ENCODE data around the gene PPP2R2C. TPM values are rescaled to one million over a fixed set of nuclear protein-coding genes. Genes with fewer than 3 reads are reported as not detected.

Gene PPP2R2C
- total RNA-seq, 1 experiment from 2014 or later = not detected

GRCh38 chr4:6427439-6428090 lies 44.8 kb downstream of the PPP2R2C start:
- no peaks in the 10 kb centered on the region for H3K4me1 ChIP-seq (ENCODE audit: insufficient read depth, low read length, poor library complexity, severe bottlenecking)
- no peaks in the 10 kb centered on the region for H3K36me3 ChIP-seq (ENCODE audit: insufficient read depth, low read length, poor library complexity, severe bottlenecking)
- POLR2A ChIA-PET (ENCODE audit: low non-redundant PET) = no interaction called here
- H3K27ac ChIP-seq (ENCODE audit: low read depth, low read length, poor library complexity, severe bottlenecking) = no peak overlapping the region
- BruUV-seq (replicated peaks) = no TSS peak
- peaks cover 12% of the 10 kb centered on the region for H3K27me3 ChIP-seq (replicated peaks; ENCODE audit: insufficient read depth, low read depth, low read length, poor library complexity)
- CTCF ChIA-PET = no interaction called here
- TF ChIP-seq EZH2 (IDR thresholded peaks at IDR 0.05; ENCODE audit: borderline replicate concordance, low read depth, low read length, poor library complexity, severe bottlenecking) (no peak), CTCF (conservative IDR thresholded peaks at IDR 0.05; ENCODE audit: low read depth, low read length) (no peak)
- DNase-seq (ENCODE audit: low spot score) = no peak
- H3K4me3 ChIP-seq (ENCODE audit: low read depth, low read length, poor library complexity, severe bottlenecking) = no peak overlapping the region
- no peaks in the 10 kb centered on the region for H3K9me3 ChIP-seq (ENCODE audit: low read depth, low read length, poor library complexity, severe bottlenecking)
- intact Hi-C loops (cut with micrococcal nuclease; ENCODE audit: unreplicated experiment) = no loop called here

GRCh38 chr4:6426571-6427438 lies 45.6 kb downstream of the PPP2R2C start:
- no peaks in the 10 kb centered on the region for H3K9me3 ChIP-seq (ENCODE audit: low read depth, low read length, poor library complexity, severe bottlenecking)
- intact Hi-C loops (cut with micrococcal nuclease; ENCODE audit: unreplicated experiment) = no loop called here
- H3K27me3 ChIP-seq (replicated peaks; ENCODE audit: insufficient read depth, low read depth, low read length, poor library complexity) = peaks cover 12% of the 10 kb centered on the region
- no peaks in the 10 kb centered on the region for H3K4me1 ChIP-seq (ENCODE audit: insufficient read depth, low read length, poor library complexity, severe bottlenecking)
- DNase-seq (ENCODE audit: low spot score) = no peak
- ChIA-PET CTCF (no interaction called here), POLR2A (ENCODE audit: low non-redundant PET) (no interaction called here)
- TF ChIP-seq CTCF (conservative IDR thresholded peaks at IDR 0.05; ENCODE audit: low read depth, low read length) = no peak
- no peak for TF ChIP-seq EZH2 (IDR thresholded peaks at IDR 0.05; ENCODE audit: borderline replicate concordance, low read depth, low read length, poor library complexity, severe bottlenecking)
- no peaks in the 10 kb centered on the region for H3K36me3 ChIP-seq (ENCODE audit: insufficient read depth, low read length, poor library complexity, severe bottlenecking)
- no TSS peak for BruUV-seq (replicated peaks)
- no peak overlapping the region for H3K27ac ChIP-seq (ENCODE audit: low read depth, low read length, poor library complexity, severe bottlenecking)
- H3K4me3 ChIP-seq (ENCODE audit: low read depth, low read length, poor library complexity, severe bottlenecking) = no peak overlapping the region

GRCh38 chr4:6425911-6426310 lies 46.5 kb downstream of the PPP2R2C start:
- no peaks in the 10 kb centered on the region for H3K36me3 ChIP-seq (ENCODE audit: insufficient read depth, low read length, poor library complexity, severe bottlenecking)
- H3K4me3 ChIP-seq (ENCODE audit: low read depth, low read length, poor library complexity, severe bottlenecking) = no peak overlapping the region
- H3K4me1 ChIP-seq (ENCODE audit: insufficient read depth, low read length, poor library complexity, severe bottlenecking) = no peaks in the 10 kb centered on the region
- ChIA-PET POLR2A (ENCODE audit: low non-redundant PET) (no interaction called here), CTCF (no interaction called here)
- TF ChIP-seq EZH2 (IDR thresholded peaks at IDR 0.05; ENCODE audit: borderline replicate concordance, low read depth, low read length, poor library complexity, severe bottlenecking) (no peak), CTCF (conservative IDR thresholded peaks at IDR 0.05; ENCODE audit: low read depth, low read length) (no peak)
- peaks cover 12% of the 10 kb centered on the region for H3K27me3 ChIP-seq (replicated peaks; ENCODE audit: insufficient read depth, low read depth, low read length, poor library complexity)
- no peaks in the 10 kb centered on the region for H3K9me3 ChIP-seq (ENCODE audit: low read depth, low read length, poor library complexity, severe bottlenecking)
- no TSS peak for BruUV-seq (replicated peaks)
- no peak for DNase-seq (ENCODE audit: low spot score)
- H3K27ac ChIP-seq (ENCODE audit: low read depth, low read length, poor library complexity, severe bottlenecking) = no peak overlapping the region
- intact Hi-C loops (cut with micrococcal nuclease; ENCODE audit: unreplicated experiment) = no loop called here
